Activated CD4-positive, alpha-beta T cell treated with anti-CD3 and anti-CD28 coated beads for 36 hours (primary cell): ENCODE data around the gene CEP85L. TPM values are rescaled to one million over a fixed set of nuclear protein-coding genes. Genes with fewer than 3 reads are reported as not detected.
A peak's percentile ranks its signal among the peaks of the same experiment; 100 is the strongest.

Experiments used
- ATAC-seq: fragments of 200-7000 bp; cut with Tn5 transposase; one replicate; pipeline ENCODE4 v1.10.0; 2021; ENCODE audit warnings: mild to moderate bottlenecking, moderate library complexity
- CTCF ChIA-PET: fragments of 350-600 bp; sonication (Branson Sonifier 250); formaldehyde crosslinking; loops from one replicate; lab custom pipeline; 2021; ENCODE audit warnings: antibody characterized with exemption; lab: Charles Lee
- POLR2A ChIA-PET: fragments of 350-600 bp; sonication (Branson Sonifier 250); formaldehyde crosslinking; loops from one replicate; lab custom pipeline; 2021; ENCODE audit warnings: antibody characterized with exemption, inconsistent platforms; lab: Charles Lee
- DNase-seq: peaks from one replicate; pipeline ENCODE4 v3.0.0-alpha.2; 2020
- H3K27ac Mint-ChIP-seq: one replicate; pipeline ENCODE4 v1.8.0; 2021; ENCODE audit warnings: mixed read lengths
- H3K27me3 Mint-ChIP-seq: one replicate; pipeline ENCODE4 v1.8.0; 2021; ENCODE audit warnings: mixed read lengths
- H3K36me3 Mint-ChIP-seq: one replicate; pipeline ENCODE4 v1.8.0; 2021; ENCODE audit warnings: low read depth, mixed read lengths
- H3K4me1 Mint-ChIP-seq: one replicate; pipeline ENCODE4 v1.8.0; 2021; ENCODE audit warnings: mixed read lengths
- H3K4me3 Mint-ChIP-seq: one replicate; pipeline ENCODE4 v1.8.0; 2021; ENCODE audit warnings: mild to moderate bottlenecking, moderate library complexity, mixed read lengths
- H3K9me3 Mint-ChIP-seq: one replicate; pipeline ENCODE4 v1.8.0; 2021; ENCODE audit warnings: low read depth, mixed read lengths
- intact Hi-C, 2 experiments: fragments of 100-400 bp; cut with DNase I in 1 of 2; cut with micrococcal nuclease in 1 of 2; formaldehyde crosslinking; loops; one replicate each; pipeline versions ENCODE4 v1.14.2 to v1.15.1; 2022 to 2024; cut with DNase I, micrococcal nuclease
- total RNA-seq, 2 experiments: library from RNA; stranded (reverse); gene quantifications; one replicate each; pipeline ENCODE4 v1.2.3, GENCODE V29; 2021

CEP85L gene
- total RNA-seq, 2 experiments from 2014 or later: 29.5 to 29.7 TPM

DNA sequence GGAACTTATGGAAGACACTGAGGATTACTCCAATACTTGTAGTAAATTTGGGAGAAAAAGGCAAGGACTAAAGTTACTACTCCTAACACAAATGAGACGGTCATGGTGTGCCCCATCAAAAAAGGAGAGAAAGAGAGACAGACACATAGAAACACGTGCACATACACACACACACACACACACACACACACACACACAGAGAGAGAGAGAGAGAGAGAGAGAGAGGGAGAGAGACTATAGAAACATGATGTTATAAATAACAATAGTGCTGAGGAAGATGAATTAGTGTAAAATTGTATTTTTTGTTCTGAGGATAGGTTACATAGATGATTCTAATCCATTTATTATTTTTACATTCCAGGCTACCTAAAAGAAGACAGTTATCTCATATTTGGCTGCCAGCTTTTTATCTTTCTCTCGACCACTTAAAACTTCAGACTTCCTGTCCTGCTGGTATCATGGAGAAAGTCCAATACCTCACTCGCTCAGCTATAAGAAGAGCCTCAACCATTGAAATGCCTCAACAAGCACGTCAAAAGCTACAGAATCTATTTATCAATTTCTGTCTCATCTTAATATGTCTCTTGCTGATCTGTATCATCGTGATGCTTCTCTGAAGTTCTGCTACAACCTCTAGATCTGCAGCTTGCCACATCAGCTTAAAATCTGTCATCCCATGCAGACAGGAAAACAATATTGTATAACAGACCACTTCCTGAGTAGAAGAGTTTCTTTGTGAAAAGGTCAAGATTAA is 92.8 kb downstream of the CEP85L start:
- CTCF ChIA-PET: interaction anchor here (1.0 to 1.1 kb wide), 3 partner anchors 11 to 75 kb away, joined by 3 to 4 read pairs (median 4); partner anchors contain the start of gene PLN
- POLR2A ChIA-PET: no interaction called here
- Mint-ChIP-seq H3K36me3 (peaks cover 15% of the 10 kb centered on the region), H3K27ac (peak overlapping the region; percentile 85), H3K4me3 (peak overlapping the region; percentile 25), H3K27me3 (no peaks in the 10 kb centered on the region), H3K4me1 (peaks cover 32% of the 10 kb centered on the region), H3K9me3 (no peaks in the 10 kb centered on the region)
- intact Hi-C loops: loop anchor here in 1 of 2 experiments (10.0 kb wide), 1 partner anchor 584 kb away; no protein-coding TSS in a partner anchor
- DNase-seq: no peak
- peak; percentile 94 for ATAC-seq

DNA sequence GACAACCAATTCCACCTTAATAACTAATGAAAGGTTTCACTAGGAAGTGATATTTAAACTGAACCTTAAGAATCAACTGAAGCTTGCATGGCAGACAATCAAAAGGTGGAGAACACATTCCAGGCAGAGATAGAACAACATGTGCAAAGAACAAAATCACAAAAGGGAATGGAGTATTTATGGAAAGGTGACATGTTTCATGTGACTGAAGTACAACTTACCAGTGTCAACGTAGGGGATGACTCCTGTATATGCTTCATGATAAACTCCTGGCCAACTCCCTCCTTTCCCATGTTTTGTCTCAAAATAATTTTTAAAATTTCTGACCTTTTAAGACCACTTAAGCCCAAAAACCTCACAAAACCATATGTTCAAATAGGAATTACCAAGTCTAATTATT is 96.7 kb downstream of the CEP85L start:
- ChIA-PET CTCF (interaction anchor here (1.0 to 1.2 kb wide), 2 partner anchors 10 to 12 kb away, joined by 3 to 4 read pairs; no protein-coding TSS in a partner anchor), POLR2A (no interaction called here)

DNA sequence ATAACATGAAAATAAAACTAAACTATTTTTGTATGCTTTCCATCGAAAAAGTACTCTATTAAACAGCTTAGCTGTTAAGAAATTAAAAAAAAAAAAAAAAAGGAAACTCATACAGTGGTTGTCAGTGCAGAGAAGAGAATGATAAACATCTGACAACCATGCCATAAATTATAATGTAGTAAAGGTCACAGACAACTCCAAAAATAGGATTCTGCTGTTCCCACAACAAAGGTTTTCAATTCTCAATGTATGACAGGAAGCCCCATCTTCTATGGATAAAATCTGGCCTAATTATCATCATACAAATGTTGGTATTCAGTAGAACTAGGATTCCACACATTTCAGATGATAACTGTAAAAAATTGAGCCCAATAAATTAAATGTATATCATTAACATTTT is 98.3 kb downstream of the CEP85L start:
- ChIA-PET CTCF (interaction anchor here (0.8 to 1.0 kb wide), 2 partner anchors 28 to 267 kb away, joined by 3 to 4 read pairs; no protein-coding TSS in a partner anchor), POLR2A (no interaction called here)
- Mint-ChIP-seq H3K4me1 (peaks cover 19% of the 10 kb centered on the region), H3K9me3 (no peaks in the 10 kb centered on the region), H3K27me3 (no peaks in the 10 kb centered on the region), H3K36me3 (peaks cover 9% of the 10 kb centered on the region), H3K27ac (no peak overlapping the region), H3K4me3 (no peak overlapping the region)
- intact Hi-C loops: loop anchor here (5.0 to 10.0 kb wide), 3 partner anchors 249 to 711 kb away; no protein-coding TSS in a partner anchor
- ATAC-seq: no peak
- no peak for DNase-seq

More for the DNA sequence above, 96.7 kb downstream of the CEP85L start:
- no peak for ATAC-seq
- Mint-ChIP-seq H3K4me1 (peaks cover 31% of the 10 kb centered on the region), H3K27me3 (no peaks in the 10 kb centered on the region), H3K27ac (no peak overlapping the region), H3K4me3 (no peak overlapping the region), H3K9me3 (no peaks in the 10 kb centered on the region), H3K36me3 (peaks cover 12% of the 10 kb centered on the region)
- intact Hi-C loops: loop anchor here (5.0 to 10.0 kb wide), 3 partner anchors 248 to 712 kb away; no protein-coding TSS in a partner anchor
- DNase-seq: no peak

DNA sequence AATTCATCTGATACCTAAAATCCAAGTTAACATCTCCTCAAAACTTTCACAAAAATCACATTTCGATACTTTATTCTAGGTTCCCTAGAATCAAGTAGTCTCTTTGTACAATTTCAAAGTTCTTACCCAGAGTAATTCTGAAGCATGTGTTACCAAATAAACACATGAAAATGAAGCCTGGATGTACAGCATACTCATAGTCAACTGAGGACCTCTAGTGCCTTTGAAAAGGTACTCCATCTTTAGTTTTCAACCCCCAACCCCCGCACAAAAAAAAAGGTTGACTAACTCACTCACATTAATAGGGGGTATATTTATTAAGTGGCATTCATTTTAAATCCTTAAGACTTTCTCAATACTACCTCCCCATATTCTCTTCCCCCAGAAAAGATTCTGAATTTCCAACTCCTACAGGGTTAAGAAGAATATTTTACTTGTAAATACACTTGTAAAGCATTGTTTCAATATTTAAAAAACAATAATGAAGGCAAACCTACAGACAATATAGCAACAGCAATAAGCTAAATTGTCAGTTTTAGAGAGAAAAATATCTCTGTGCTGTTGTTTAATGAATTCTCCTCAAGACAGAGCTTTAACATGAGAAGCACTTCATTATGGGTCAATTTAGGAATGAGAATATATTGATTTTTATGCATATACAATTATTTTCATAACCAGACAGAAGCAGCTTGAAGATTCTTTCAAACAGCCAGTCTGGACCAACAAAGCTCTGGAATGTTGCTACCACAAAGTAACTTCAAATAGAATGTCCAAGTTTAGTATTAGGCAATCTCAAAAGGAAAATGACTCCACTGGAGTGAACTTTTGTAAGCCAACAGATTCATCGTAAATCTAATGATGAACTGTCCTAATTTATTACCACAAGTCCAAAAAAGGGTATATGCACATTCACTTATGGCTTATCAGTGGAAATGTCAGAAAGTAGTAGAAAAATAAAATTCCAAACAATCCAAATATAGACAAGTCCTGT is 100.0 kb downstream of the CEP85L start:
- intact Hi-C loops: loop anchor here (1.0 to 10.0 kb wide), 6 partner anchors 251 to 709 kb away; no protein-coding TSS in a partner anchor
- H3K27me3 Mint-ChIP-seq: no peaks in the 10 kb centered on the region
- no peaks in the 10 kb centered on the region for H3K9me3 Mint-ChIP-seq
- H3K4me1 Mint-ChIP-seq: peaks cover 24% of the 10 kb centered on the region
- ATAC-seq (peak; percentile 79), DNase-seq (no peak)
- no peak overlapping the region for H3K4me3 Mint-ChIP-seq
- POLR2A ChIA-PET: interaction anchor here (0.7 kb wide), 1 partner anchor 251 kb away, joined by 4 read pairs; no protein-coding TSS in a partner anchor
- H3K36me3 Mint-ChIP-seq: peaks cover 9% of the 10 kb centered on the region
- CTCF ChIA-PET: interaction anchor here (0.5 to 1.2 kb wide), 8 partner anchors 9 to 249 kb away, joined by 3 to 5 read pairs (median 4); no protein-coding TSS in a partner anchor
- peak overlapping the region; percentile 45 for H3K27ac Mint-ChIP-seq

DNA sequence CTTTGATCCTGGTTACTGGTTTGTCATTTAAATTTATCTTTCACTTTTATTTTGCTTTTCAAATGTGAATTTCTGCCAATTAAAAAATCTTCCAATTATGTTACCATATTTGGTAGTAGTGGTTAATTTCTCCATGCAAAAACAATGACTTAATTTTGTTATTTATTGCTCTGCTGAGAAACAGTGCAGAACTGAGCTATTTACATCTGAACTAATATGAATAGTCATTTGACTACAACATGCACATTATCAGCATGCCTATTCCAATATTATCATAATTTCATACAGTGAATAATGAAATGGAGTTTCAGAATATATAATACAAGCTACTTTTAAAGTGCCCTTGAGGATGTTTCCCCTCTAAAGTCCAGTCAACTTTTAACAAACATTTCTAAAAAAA is 102.8 kb downstream of the CEP85L start:
- ChIA-PET POLR2A (no interaction called here), CTCF (interaction anchor here (1.0 to 1.4 kb wide), 4 partner anchors 10 to 252 kb away, joined by 3 to 4 read pairs (median 4); no protein-coding TSS in a partner anchor)

DNA sequence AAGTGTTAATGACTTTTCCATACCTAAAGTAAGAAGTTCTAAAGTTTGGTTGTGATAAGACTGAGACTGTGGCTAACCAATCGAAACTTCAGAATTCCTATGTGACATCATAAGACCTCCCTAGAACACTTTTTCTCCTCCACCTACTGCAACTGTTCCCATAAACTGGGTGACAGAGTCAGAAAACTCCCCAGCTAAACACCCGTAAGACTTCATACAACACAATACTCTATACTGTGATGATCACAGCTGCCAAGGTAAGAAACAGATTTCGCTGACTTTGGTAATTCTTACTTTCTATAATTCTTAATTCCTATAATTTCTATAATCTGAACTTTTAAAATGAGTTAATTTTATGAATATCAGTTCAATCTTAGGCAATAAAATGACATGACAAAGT is 103.3 kb downstream of the CEP85L start, which contains the start of gene PLN:
TSS of gene PLN (plus strand) at position 161 of the 400 bp plus-strand sequence. CDS start 10,626 bp downstream, outside the sequence.
- no peaks in the 10 kb centered on the region for H3K9me3 Mint-ChIP-seq
- H3K27ac Mint-ChIP-seq: no peak within 1 kb of the TSS
- DNase-seq: no peak
- H3K27me3 Mint-ChIP-seq: no peaks in the 10 kb centered on the region
- peak; percentile 54 for ATAC-seq
- intact Hi-C loops: no loop called here
- CTCF ChIA-PET: interaction anchor here (1.0 to 1.4 kb wide), 5 partner anchors 10 to 253 kb away, joined by 3 to 4 read pairs (median 3); no protein-coding TSS in a partner anchor
- H3K4me3 Mint-ChIP-seq: no peak within 1 kb of the TSS
- POLR2A ChIA-PET: no interaction called here
- H3K4me1 Mint-ChIP-seq: peaks cover 41% of the 10 kb centered on the region
- H3K36me3 Mint-ChIP-seq: peaks cover 11% of the 10 kb centered on the region

More for the DNA sequence above, 102.8 kb downstream of the CEP85L start:
- Mint-ChIP-seq H3K36me3 (peaks cover 10% of the 10 kb centered on the region), H3K4me1 (peaks cover 39% of the 10 kb centered on the region), H3K27me3 (no peaks in the 10 kb centered on the region), H3K4me3 (no peak overlapping the region), H3K9me3 (no peaks in the 10 kb centered on the region), H3K27ac (no peak overlapping the region)
- no peak for ATAC-seq
- DNase-seq: no peak
- intact Hi-C loops: no loop called here

DNA sequence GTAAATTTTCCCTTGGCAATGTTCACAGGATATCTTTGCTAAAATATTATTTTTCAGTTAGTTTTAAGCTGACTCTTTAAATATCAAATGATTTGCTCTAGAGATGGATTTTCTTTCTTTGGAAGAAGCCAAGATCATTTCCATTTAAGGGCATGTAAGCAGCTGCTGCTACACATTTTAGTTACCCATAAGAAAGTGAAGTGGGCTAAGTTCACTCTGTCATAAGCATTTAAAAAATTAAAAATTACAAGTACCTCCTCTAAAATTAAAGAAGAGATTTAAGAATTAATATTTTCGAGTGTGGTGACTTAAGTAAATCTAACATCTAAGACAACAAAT is 104.5 kb downstream of the CEP85L start:
- no peak overlapping the region for H3K27ac Mint-ChIP-seq

DNA sequence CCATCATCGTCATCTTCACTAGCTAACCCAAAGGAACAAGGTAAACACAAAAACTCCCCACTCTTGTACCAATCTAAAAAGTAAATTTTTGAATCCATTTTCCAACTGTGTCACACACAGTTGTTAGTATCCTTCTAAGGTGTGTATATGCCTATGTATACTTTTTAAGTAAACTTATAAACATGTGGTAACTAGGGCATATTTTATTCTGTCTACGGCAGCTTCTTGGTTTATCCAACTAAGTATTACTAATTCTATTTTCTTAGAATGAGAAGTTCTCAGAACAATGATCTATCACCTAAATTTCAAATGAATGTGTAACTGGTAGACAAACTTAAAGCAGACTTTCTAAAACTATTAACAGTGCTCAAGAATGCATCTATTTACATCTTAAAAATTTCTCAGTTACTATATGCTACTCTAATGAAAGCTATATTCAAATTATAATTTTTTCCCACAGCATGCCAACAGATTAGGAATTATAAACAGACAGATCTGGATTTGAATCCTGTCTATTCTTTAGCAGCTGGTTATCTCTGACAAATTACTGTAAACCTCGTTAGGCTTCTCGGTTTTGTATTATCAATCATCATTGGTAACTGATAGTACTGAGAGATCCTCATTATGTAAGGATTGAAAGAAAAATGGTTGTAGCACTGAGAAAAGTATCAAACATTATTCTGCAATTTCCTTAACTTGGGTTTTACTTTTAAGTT is 105.1 kb downstream of the CEP85L start:
- ATAC-seq (peak; percentile 58), DNase-seq (no peak)
- ChIA-PET POLR2A (no interaction called here), CTCF (interaction anchor here (0.7 to 1.3 kb wide), 4 partner anchors 19 to 571 kb away, joined by 3 to 5 read pairs (median 3); no protein-coding TSS in a partner anchor)
- peaks cover 13% of the 10 kb centered on the region for H3K36me3 Mint-ChIP-seq
- H3K27me3 Mint-ChIP-seq: no peaks in the 10 kb centered on the region
- H3K27ac Mint-ChIP-seq: peak overlapping the region; percentile 42
- intact Hi-C loops: no loop called here
- H3K4me3 Mint-ChIP-seq: no peak overlapping the region
- no peaks in the 10 kb centered on the region for H3K9me3 Mint-ChIP-seq
- peaks cover 44% of the 10 kb centered on the region for H3K4me1 Mint-ChIP-seq

More for the DNA sequence above, 104.5 kb downstream of the CEP85L start:
- ATAC-seq: no peak
- intact Hi-C loops: no loop called here
- Mint-ChIP-seq H3K27me3 (no peaks in the 10 kb centered on the region), H3K4me3 (no peak overlapping the region), H3K4me1 (peaks cover 41% of the 10 kb centered on the region), H3K9me3 (no peaks in the 10 kb centered on the region), H3K36me3 (peaks cover 12% of the 10 kb centered on the region)
- POLR2A ChIA-PET: no interaction called here
- DNase-seq: no peak
- CTCF ChIA-PET: interaction anchor here (1.3 kb wide), 3 partner anchors 13 to 571 kb away, joined by 3 to 5 read pairs (median 3); no protein-coding TSS in a partner anchor

DNA sequence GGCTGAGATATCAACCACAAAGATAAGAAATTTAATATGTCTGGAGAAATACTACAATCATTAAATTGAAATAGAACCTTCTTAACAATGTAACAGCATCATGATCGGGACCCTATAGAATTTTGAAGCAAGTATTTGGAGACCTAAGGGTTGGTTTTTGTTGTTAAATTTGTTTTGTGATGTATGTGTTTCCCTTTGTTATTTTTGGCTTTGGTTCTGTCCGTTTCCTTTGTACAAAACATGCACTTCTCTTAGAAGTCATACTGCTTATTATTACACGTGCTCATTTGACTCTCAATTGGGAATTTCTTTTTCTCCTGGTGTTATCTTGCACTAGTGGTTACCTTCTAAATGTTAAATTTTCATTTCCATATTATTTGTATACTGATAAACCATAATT is 107.3 kb downstream of the CEP85L start:
- no peaks in the 10 kb centered on the region for H3K27me3 Mint-ChIP-seq
- no peak overlapping the region for H3K4me3 Mint-ChIP-seq
- ChIA-PET CTCF (interaction anchor here (1.3 kb wide), 1 partner anchor 11 kb away, joined by 3 read pairs; no protein-coding TSS in a partner anchor), POLR2A (no interaction called here)
- H3K36me3 Mint-ChIP-seq: peaks cover 13% of the 10 kb centered on the region
- H3K9me3 Mint-ChIP-seq: no peaks in the 10 kb centered on the region
- H3K4me1 Mint-ChIP-seq: peaks cover 38% of the 10 kb centered on the region
- ATAC-seq (no peak), DNase-seq (no peak)
- intact Hi-C loops: no loop called here
- H3K27ac Mint-ChIP-seq: no peak overlapping the region
